G401 (cell line): ENCODE measurements around the gene CYP4V2. TPM values are rescaled to one million over a fixed set of nuclear protein-coding genes. Genes with fewer than 3 reads are reported as not detected.
"Not testable (repeated sequence)": the region's sequence is repeated elsewhere in the genome, so short reads cannot be mapped to it uniquely, and the experiment has no call there.

Experiments used
- DNase-seq: peaks from one replicate; pipeline ENCODE4 v3.0.0-alpha.2; 2015; ENCODE audit warnings: low spot score
- in situ Hi-C: cut with HindIII; loops from 2 replicates; pipeline ENCODE4 v1.10.0; 2016; ENCODE audit warnings: low sequenced_read_pairs, mixed read lengths
- total RNA-seq: library from RNA; depleted of rRNA; stranded (reverse); fragments of >200 nt; shearing (Covaris generic); gene quantifications from 2 replicates; pipeline ENCODE4 v1.2.3, GENCODE V29; 2014

Gene CYP4V2
- total RNA-seq, 1 experiment from 2014 or later, result 2.7 TPM

DNA sequence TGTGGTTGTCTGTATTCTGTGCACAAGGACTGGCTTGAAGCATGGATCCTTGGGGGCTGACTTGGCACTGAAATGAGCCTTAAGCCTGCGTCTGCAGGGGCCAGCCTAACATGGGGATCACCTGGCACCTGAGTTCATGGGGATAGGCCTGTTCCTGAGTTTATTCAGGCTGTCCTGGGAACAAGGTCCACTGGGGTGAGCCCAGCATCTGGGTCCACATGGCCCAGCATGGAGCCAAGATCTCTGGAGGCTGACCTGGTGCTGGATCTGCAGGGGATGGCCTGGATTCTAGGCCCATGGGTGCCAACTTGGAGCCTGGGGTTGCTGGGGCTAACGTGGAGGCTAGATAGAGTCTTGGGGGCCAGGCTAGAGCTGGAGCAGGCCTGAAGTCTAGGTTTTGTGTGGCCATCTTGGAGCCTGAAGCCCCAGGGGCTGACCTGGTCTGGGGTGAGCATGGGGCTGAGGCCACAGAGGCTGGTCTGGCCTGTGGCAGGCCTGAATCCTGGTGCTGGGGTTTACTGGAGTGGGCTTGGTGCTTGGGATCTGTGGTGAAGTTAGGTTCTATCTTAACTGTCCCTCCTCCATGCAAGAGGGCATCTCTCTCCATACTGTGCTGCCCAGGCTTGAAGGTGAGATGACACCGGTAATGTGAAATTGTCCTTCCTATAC, 35.3 kb downstream of the CYP4V2 start:
- in situ Hi-C loops, result no loop called here
- no peak for DNase-seq

DNA sequence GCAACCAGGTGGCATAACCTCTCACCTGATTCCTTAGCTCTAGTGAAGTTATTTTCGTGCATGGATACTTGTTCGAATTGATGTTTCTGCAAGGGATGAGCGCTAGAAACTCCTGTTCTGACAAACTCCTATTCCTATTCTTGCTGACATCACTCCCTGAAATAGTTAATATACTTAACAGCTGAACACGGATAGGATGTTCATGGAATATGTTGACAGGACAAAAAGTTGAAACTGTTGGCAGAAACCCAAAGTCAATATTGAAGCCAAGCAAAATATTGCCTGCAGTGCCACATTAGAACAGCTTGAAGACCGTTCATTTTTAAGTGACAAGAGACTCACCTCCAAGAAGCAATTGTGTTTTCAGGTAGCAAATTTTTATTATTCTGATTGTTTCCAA, 35.9 kb downstream of the CYP4V2 start, which contains the start of gene KLKB1:
Gene KLKB1, plus strand, starts transcription at position 287 of the 400 bp plus-strand sequence. CDS start 689 bp downstream, outside the sequence.
- DNase-seq, result no peak
- in situ Hi-C loops, result no loop called here

DNA sequence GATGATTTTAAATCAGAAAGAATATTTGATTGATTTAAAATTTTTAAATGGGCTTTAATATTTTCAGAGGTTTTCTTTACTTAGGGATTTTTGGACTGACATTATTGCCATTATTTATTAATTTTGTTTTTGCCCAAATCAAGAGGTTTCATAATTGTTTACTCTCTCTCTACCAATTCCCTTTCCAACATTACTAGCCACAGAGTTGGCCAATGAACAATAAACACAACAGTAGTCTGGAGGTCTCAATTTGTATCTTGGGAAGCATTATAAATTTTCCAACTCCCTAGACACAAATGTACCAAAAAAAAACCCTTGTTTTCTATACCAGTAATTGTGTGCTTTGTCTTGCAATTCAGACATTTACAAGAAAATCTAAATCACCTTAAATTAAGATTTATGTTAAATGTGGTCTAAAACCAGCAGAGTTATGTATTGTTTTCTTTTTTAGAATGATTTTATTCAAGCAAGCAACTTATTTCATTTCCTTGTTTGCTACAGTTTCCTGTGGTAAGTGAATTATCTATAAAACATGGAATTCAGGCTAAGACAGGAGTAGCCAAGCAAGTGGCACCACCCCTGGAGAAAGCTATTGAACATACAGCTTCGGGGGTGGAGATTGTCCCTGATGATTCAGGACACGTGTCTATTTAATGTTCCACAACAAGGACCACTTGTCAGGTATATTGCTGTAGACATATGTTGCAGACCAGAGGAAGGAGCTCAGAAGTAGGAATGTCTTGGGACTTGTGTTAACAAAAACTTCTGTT, 36.6 kb downstream of the CYP4V2 start:
- in situ Hi-C loops, result no loop called here
- no peak for DNase-seq

DNA sequence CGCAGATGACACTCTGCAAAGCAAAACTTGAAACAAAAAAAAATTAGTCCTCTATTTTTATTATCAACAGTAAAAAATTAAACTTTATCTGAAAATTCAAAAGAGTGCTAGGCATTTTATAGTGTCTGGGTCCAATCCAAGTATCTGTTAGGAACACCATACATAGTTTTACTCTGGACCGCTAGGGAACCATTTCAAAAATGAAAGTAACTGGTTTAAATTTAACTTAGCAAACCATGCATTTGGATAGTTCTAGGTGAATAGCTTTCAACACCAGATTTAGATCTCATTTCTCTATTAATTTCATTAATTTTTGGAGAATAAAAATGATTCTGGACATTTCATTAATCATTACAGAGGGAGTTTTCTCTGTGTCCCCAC, 37.1 kb downstream of the CYP4V2 start:
- in situ Hi-C loops, result no loop called here
- no peak for DNase-seq

DNA sequence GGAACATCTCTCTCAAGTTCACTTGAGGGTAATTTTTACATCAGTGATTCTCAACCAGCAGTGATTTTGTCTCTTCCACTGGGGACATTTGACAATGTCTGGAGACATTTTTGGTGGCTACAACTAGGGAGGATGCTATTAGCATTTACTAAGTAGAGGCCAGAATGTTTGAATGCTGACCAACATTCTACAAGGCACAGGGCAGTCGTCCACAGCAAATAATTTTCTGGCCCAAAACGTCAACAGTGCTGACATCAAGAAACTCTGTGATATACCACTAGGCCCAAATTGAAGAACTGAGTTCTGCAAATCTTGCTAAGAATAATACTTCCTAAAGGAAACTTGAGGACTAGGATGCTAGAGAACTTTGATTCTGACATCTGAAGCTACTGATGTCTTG, 43.0 kb downstream of the CYP4V2 start:
- DNase-seq, result no peak
- in situ Hi-C loops, result no loop called here

DNA sequence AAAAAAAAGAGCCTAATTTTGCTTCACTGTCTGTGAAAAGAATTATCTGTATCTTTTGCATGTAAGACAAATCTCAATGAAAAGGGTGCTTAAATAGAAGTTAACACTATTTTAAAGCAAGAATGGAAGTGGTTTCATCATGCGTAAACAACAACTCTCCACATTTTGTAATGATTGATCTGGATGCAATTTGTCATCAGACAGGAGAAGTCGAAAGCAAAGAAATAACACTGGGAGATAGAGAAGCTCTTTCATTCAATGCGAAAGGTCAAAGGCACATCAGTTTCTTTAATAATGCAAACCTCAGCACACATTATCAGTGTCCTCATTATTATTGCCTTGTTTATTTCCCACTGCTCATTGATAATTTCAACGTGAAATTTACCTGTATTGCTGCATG, 44.8 kb downstream of the CYP4V2 start:
- no peak for DNase-seq
- in situ Hi-C loops, result no loop called here

DNA sequence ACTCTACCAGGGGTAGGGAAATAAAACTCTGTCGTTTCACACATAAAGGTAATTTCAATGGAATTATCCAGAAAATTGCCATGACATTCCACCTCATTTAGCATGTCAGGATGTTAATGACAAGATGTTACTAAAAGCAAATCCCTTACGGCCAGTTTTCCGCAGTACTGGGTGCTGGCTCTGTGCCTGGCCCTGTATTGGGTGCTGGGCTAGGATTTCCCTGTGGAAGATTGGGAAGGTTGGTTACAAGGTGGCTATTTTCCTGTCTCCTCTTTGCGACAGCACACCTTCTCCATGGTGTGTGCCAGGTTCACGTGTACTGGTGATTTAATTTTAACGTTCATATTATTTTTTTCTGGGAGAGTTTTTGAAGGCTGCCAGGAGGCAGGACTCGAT, 49.1 kb downstream of the CYP4V2 start:
- DNase-seq, result peak; percentile 1
- in situ Hi-C loops, result no loop called here

DNA sequence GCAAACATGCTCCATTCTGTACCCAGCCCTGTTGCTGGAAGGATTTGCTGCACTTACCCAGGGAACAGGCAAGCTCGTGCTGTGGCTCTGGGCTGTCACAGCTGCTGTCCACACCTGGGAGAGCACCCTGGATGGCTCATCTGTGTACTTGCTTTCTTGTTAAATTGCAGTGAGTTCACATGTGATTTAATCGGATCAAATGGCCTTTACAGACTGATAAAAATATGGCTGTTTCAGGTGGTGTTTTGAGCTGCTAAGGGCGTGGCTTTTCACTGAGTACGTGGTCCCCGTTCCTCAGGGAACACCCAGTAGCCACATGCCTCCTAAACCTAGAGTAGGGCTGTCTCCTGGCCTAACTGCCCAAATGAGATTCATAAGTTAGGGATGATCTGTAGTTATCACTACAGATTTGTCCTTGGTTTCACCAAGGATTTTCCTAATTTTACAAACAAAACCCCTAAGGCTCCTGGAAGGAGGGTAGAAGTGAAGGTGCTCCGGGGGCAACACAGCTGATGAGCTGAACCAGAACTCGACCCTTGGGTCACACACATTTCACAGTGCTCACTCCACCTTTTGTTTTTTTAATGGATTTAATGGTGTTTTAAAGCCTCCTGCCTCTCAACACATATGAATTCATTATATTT, 49.6 kb downstream of the CYP4V2 start:
- in situ Hi-C loops, result no loop called here
- peak; percentile 9 for DNase-seq

DNA sequence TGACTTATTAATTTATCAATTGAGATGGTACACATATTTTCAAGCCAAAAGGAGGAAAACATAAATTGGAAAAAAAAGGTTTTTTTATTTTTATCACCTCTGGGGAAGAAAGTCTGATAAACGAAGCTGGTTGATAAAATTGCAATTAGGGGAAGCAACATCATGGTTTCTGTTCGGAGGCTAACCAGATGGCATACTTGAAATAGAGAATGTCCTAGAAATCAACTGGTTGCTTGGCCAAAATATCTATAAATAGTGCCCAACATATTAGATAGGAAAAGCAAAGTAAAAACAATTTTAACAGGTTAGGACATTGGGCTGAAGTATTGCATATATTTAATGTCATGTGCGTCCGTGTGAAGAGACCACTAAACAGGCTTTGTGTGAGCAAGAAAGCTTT, 50.2 kb downstream of the CYP4V2 start:
- in situ Hi-C loops, result no loop called here
- peak; percentile 61 for DNase-seq

DNA sequence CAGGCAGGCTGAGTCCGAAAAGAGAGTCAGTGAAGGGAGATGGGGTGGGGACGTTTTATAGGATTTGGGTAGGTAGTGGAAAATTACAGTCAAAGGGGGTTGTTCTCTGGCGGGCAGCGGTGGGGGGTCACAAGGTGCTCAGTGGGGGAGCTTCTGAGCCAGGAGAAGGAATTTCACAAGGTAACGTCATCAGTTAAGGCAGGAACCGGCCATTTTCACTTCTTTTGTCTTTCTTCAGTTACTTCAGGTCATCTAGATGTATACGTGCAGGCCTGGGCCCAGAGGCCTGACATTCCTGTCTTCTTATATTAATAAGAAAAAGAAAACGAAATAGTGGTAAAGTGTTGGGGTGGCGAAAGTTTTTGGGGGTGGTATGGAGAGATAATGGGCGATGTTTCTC, 50.7 kb downstream of the CYP4V2 start:
- in situ Hi-C loops, DNase-seq: not testable (repeated sequence)

DNA sequence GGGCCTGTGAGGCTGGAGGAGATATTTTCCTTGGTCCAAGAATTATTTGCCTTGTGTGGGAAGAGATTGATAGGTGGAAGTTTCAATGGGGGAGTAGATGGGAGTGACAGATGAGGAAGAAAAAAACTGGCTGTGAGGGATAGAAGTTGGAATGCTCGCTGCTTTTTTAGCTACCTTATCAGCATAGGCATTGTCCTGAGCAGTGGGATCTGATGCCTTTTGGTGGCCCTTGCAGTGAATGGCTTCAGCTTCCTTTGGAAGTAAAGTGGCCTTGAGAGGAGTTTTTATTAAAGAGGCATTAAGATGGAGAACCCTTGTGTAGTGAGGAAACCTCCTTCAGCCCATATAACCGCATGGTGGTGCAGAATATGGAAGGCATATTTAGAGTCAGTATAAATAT, 52.0 kb downstream of the CYP4V2 start:
- in situ Hi-C loops, result no loop called here
- no peak for DNase-seq

DNA sequence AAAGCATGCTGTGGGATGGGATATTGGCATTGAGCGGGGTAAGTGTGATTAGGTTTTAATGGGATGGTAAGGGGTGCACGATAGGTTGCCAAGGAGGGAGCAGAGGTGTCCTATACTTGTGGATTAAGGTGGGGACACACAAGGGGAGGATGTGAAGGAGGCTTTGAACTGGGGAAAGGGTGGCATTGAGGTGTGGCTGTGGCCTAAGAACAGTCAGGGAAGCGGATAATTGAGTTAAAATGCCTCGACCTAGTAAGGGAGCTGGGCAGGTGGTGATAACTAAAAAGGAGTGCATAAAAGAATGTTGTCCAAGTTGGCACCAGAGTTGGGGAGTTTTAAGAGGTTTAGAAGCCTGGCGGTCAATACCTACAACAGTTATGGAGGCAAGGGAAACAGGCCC, 53.5 kb downstream of the CYP4V2 start:
- in situ Hi-C loops, result no loop called here
- no peak for DNase-seq

DNA sequence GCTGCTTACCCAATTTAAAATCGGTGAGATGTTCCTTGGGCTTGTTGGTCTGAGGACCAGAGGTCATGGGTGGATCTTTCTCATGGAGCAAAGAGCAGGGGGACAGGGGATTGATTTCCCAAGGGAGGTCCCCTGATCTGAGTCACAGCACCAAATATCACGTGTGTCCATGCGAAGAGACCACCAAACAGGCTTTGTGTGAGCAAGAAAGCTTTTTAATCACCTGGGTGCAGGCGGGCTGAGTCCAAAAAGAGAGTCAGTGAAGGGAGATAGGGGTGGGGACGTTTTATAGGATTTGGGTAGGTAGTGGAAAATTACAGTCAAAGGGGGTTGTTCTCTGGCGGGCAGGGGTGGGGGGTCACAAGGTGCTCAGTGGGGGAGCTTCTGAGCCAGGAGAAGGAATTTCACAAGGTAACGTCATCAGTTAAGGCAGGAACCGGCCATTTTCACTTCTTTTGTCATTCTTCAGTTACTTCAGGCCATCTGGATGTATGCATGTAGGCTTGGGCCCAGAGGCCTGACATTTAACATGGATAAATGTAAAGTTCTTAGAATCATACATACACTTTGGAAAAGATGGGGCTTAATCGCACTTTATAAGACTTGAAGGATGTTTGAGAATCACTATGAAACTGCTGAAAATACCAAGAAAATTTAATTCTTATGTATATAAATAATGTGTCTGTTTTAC, 55.8 kb downstream of the CYP4V2 start:
- DNase-seq, in situ Hi-C loops: not testable (repeated sequence)

DNA sequence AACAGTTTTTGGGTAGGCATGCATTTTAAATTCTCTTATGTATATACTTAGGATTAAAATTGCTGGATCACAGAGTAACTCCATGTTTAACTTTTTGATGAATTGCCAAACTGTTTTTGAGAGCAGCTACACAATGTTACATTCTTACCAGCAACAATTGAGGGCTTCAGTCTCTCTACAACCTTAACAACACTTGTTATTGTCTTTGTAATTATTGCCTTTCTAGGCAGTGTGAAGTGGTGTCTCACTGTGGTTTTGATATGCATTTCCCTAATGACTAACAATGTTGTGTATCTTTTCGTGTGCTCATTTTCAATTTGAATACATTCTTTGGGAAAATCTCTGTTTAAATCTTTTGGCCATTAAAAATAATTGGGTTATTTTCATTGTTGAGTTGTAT, 57.3 kb downstream of the CYP4V2 start:
- DNase-seq, result no peak
- in situ Hi-C loops, result no loop called here

DNA sequence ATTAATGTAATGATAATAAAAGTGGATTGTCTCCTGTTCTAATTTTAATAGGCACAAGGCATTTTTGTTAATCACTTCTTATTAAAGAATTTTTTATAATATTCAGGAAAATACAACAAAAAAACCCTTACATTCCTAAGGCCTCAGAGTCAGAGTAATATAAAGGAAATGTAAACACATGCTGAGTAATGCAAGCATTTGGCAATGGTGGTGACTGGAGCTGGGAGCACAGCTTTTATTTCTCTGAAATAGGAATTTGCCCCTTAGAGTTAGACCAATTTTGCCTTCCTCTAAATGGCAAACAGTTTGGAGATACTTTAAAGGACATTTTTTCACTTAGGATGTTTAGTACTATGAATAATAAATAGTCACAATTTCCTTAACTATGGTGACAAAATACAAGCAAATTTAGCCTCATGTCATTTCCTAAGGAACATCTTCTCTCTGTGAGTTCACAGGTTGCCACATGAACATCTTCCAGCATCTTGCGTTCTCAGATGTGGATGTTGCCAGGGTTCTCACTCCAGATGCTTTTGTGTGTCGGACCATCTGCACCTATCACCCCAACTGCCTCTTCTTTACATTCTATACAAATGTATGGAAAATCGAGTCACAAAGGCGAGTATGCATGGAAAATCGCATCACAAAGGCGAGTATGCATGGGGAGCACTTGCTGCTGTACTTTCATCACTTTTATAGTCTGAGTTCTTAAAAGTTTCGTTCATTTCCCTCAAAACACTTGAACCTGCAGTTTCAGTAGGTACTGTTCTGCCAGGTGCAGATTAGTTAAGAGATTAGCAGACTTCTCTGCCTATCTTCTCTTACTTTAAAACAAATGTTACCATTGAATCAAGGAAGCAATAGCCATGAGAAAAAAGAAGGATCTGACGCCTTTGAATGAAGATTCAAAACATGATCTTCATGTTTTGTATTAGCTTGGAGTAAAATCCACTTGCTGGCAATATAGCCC, 58.7 kb downstream of the CYP4V2 start:
- DNase-seq, result no peak
- in situ Hi-C loops, result no loop called here

DNA sequence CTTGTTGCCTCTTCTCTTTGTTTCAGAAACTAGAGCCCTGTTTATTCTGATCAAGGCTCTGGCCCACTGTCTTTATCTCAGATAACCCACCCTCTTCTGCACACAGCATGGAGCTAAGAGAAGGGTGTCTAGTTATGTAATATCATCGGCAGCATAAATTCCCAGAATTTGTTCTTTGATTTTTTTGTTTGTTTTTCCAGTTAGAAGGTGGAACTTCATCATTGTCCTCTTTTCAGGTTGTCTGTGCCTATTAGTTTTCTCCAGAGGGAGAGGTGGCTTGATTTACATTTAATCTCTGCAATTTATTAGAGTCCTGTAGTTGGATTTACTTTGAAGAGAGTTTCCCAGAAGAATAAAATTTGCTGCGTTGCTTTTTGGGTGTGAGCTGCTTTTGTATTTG, 59.4 kb downstream of the CYP4V2 start:
- in situ Hi-C loops, result no loop called here
- DNase-seq, result no peak

DNA sequence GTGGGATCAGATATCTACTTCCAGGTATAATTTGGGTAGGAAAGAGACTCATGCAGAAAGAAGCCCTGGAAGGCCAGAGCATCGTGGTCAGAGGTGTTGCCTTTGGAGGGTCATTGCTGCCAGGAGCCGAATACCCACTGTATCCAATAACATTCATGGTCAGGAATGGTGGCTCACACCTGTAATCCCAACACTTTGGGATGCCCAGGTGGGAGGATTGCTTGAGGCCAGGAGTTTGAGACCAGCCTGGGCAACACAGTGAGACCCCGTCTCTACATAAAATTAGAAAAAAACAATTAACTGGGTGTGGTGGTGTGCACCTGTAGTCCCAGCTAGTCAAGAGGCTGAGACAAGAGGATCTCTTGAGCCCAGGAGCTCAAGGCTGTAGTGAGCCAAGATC, 63.8 kb downstream of the CYP4V2 start:
- no peak for DNase-seq
- in situ Hi-C loops, result no loop called here

DNA sequence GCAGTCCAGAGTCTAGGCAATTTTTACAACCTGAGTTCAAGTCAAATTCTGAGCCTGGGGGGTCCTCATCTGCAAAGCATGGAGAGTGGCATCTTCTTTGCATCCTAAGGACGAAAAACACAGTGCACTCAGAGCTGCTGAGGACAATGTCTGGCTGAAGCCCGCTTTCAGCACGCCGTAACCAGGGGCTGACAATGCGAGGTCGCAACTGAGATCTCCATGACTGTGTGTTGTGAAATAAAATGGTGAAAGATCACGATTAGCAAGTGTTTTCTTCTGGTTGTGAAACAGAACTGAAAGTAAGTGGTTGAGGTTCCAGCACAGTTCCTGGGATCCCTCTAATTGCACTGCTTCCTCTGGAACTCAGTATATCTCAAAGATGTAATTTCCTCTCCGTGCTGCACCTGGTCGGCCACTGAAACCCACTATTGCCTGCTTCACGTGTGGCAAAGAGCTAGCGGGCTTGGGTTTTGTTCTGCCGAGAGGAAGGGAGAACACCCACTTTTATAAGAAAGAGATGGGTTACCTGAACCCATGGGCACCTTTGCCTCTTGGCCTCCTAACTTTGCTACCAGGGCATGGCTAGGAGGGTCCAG, 66.9 kb downstream of the CYP4V2 start:
- DNase-seq, result no peak
- in situ Hi-C loops, result no loop called here
